H9 (cell line): ENCODE results near the gene BTBD3. TPM values are rescaled to one million over a fixed set of nuclear protein-coding genes. Genes with fewer than 3 reads are reported as not detected.

Experiments
- DNase-seq: peaks from one replicate; pipeline ENCODE4 v3.0.0-alpha.2; 2017
- H2AFZ ChIP-seq: one replicate; pipeline ENCODE4 v1.6.1; 2013; ENCODE audit warnings: mild to moderate bottlenecking, low read length, control low read depth, moderate library complexity
- H2AK5ac ChIP-seq: 2 replicates; pipeline ENCODE4 v1.6.1; 2013; ENCODE audit warnings: low read length, control low read depth, mixed read lengths; ENCODE audit not compliant: insufficient read length
- H2BK120ac ChIP-seq: one replicate; pipeline ENCODE4 v1.6.1; 2013; ENCODE audit warnings: low read depth, mild to moderate bottlenecking, low read length, control low read depth, inconsistent platforms; ENCODE audit not compliant: poor library complexity, severe bottlenecking
- H2BK12ac ChIP-seq: 2 replicates; pipeline ENCODE4 v1.6.1; 2013; ENCODE audit warnings: low read length, control low read depth, mixed read lengths, low read depth; ENCODE audit not compliant: insufficient read length
- H2BK15ac ChIP-seq: 2 replicates; pipeline ENCODE4 v1.6.1; 2013; ENCODE audit warnings: low read depth, low read length, control low read depth
- H2BK20ac ChIP-seq: one replicate; pipeline ENCODE4 v1.6.1; 2013; ENCODE audit warnings: low read depth, mild to moderate bottlenecking, low read length, control low read depth, inconsistent platforms; ENCODE audit not compliant: poor library complexity, severe bottlenecking
- H2BK5ac ChIP-seq: 2 replicates; pipeline ENCODE4 v1.6.1; 2013; ENCODE audit warnings: low read length, control low read depth, mixed read lengths; ENCODE audit not compliant: insufficient read length
- H3K14ac ChIP-seq: 2 replicates; pipeline ENCODE4 v1.6.1; 2013; ENCODE audit warnings: low read length, control low read depth; ENCODE audit not compliant: insufficient read depth
- H3K18ac ChIP-seq: 2 replicates; pipeline ENCODE4 v1.6.1; 2013; ENCODE audit warnings: low read depth, mild to moderate bottlenecking, mixed read lengths, low read length, control low read depth; ENCODE audit not compliant: insufficient read length
- H3K23ac ChIP-seq: 2 replicates; pipeline ENCODE4 v1.6.1; 2013; ENCODE audit warnings: low read length, control low read depth, mixed read lengths, low read depth; ENCODE audit not compliant: insufficient read length
- H3K23me2 ChIP-seq: 2 replicates; pipeline ENCODE4 v1.6.1; 2013; ENCODE audit warnings: low read depth, mild to moderate bottlenecking, mixed read lengths, low read length, control low read depth; ENCODE audit not compliant: insufficient read length, poor library complexity, severe bottlenecking
- H3K27ac ChIP-seq: 2 replicates; pipeline ENCODE4 v1.5.1; 2013; ENCODE audit warnings: low read length, control low read depth, mixed read lengths, low read depth; ENCODE audit not compliant: insufficient read length
- H3K27me3 ChIP-seq: 2 replicates; pipeline ENCODE4 v1.6.1; 2013; ENCODE audit warnings: low read length, control low read depth, inconsistent platforms; ENCODE audit not compliant: insufficient read depth
- H3K4ac ChIP-seq: 2 replicates; pipeline ENCODE4 v1.6.1; 2013; ENCODE audit warnings: low read depth, mild to moderate bottlenecking, control low read depth, inconsistent platforms, low read length, moderate library complexity
- H3K4me1 ChIP-seq: 2 replicates; pipeline ENCODE4 v1.6.1; 2013; ENCODE audit warnings: low read length, control low read depth, inconsistent platforms; ENCODE audit not compliant: insufficient read depth
- H3K4me2 ChIP-seq: 2 replicates; pipeline ENCODE4 v1.6.1; 2013; ENCODE audit warnings: low read length, control low read depth, mixed read lengths; ENCODE audit not compliant: insufficient read length, insufficient read depth
- H3K56ac ChIP-seq: 2 replicates; pipeline ENCODE4 v1.6.1; 2013; ENCODE audit warnings: low read depth, mild to moderate bottlenecking, mixed read lengths, low read length, control low read depth; ENCODE audit not compliant: insufficient read length
- H3K79me1 ChIP-seq: 2 replicates; pipeline ENCODE4 v1.6.1; 2013; ENCODE audit warnings: low read depth, mild to moderate bottlenecking, moderate library complexity, low read length, control low read depth, inconsistent platforms; ENCODE audit not compliant: insufficient read depth, poor library complexity, severe bottlenecking
- H3K79me2 ChIP-seq: 2 replicates; pipeline ENCODE4 v1.6.1; 2013; ENCODE audit warnings: low read length, control low read depth, inconsistent platforms; ENCODE audit not compliant: insufficient read depth
- H3K9ac ChIP-seq: 2 replicates; pipeline ENCODE4 v1.6.1; 2013; ENCODE audit warnings: low read length, control low read depth, mixed read lengths; ENCODE audit not compliant: insufficient read length; ENCODE audit errors: extremely low read depth
- H3K9me3 ChIP-seq: one replicate; pipeline ENCODE4 v1.6.1; 2013; ENCODE audit warnings: low read depth, low read length, inconsistent platforms; ENCODE audit not compliant: control insufficient read depth
- H3T11ph ChIP-seq: one replicate; pipeline ENCODE4 v1.6.1; 2013; ENCODE audit warnings: mild to moderate bottlenecking, low read length, control low read depth, inconsistent platforms
- H4K20me1 ChIP-seq: one replicate; pipeline ENCODE4 v1.6.1; 2013; ENCODE audit not compliant: control insufficient read depth, insufficient read length, insufficient read depth
- H4K5ac ChIP-seq: 2 replicates; pipeline ENCODE4 v1.6.1; 2013; ENCODE audit warnings: low read depth, mild to moderate bottlenecking, mixed read lengths, low read length, control low read depth; ENCODE audit not compliant: insufficient read length
- H4K8ac ChIP-seq: replicated peaks from 2 replicates; pipeline ENCODE4 v1.6.1; 2013; ENCODE audit warnings: low read length, control low read depth, mixed read lengths, low read depth; ENCODE audit not compliant: insufficient read length
- H4K91ac ChIP-seq: 2 replicates; pipeline ENCODE4 v1.6.1; 2013; ENCODE audit warnings: low read depth, mild to moderate bottlenecking, moderate library complexity, mixed read lengths, low read length, control low read depth; ENCODE audit not compliant: insufficient read length
- H3K27ac Mint-ChIP-seq, 3 experiments: 2 replicates in 2 of 3; 3 replicates in 1 of 3; pipeline ENCODE4 v1.8.0; 2020 to 2021; ENCODE audit warnings: mixed read lengths in 3 of 3, mild to moderate bottlenecking in 1 of 3, moderate library complexity in 1 of 3
- H3K27me3 Mint-ChIP-seq: 2 replicates; pipeline ENCODE4 v1.8.0; 2021; ENCODE audit warnings: low read depth, mild to moderate bottlenecking, moderate library complexity, mixed read lengths
- H3K36me3 Mint-ChIP-seq, 3 experiments: 2 replicates in 2 of 3; 3 replicates in 1 of 3; pipeline ENCODE4 v1.8.0; 2020 to 2021; ENCODE audit warnings: low read depth in 3 of 3, mixed read lengths in 3 of 3; ENCODE audit not compliant: insufficient read depth in 1 of 3
- H3K4me1 Mint-ChIP-seq, 2 experiments: 2 replicates each; pipeline ENCODE4 v1.8.0; 2020; ENCODE audit warnings: mixed read lengths in 2 of 2
- H3K4me3 Mint-ChIP-seq, 2 experiments: 2 replicates in 1 of 2; 3 replicates in 1 of 2; pipeline ENCODE4 v1.8.0; 2020 to 2021; ENCODE audit warnings: mild to moderate bottlenecking in 2 of 2, mixed read lengths in 2 of 2, moderate library complexity in 1 of 2
- H3K9me3 Mint-ChIP-seq, 2 experiments: 2 replicates in 1 of 2; 3 replicates in 1 of 2; pipeline ENCODE4 v1.8.0; 2020; ENCODE audit warnings: mild to moderate bottlenecking in 2 of 2, mixed read lengths in 2 of 2, moderate library complexity in 1 of 2
- CTCF ChIP-seq: fragments of 200-600 bp; sonication (generic); conservative IDR thresholded peaks from 3 replicates; pipeline ENCODE4 v1.8.0; 2021; ENCODE audit warnings: antibody characterized with exemption, mild to moderate bottlenecking
- WGBS: extraction: QIAGEN DNeasy Blood & Tissue Kit; methylation state at CpG from one replicate; pipeline ENCODE4 v1.1.7; 2013; ENCODE audit warnings: missing lambda C conversion rate, low lambda C conversion rate, mixed read lengths; ENCODE audit not compliant: insufficient read length; ENCODE audit errors: extremely low coverage; 5-methylcytosine and 5-hydroxymethylcytosine counted together
- total RNA-seq: library from RNA; stranded (reverse); gene quantifications from 2 replicates; pipeline ENCODE4 v1.2.1, GENCODE V29; 2021

The BTBD3 gene
- total RNA-seq, 1 experiment from 2014 or later, result 62.1 TPM

- no peaks in the 10 kb centered on the region for H3K9me3 Mint-ChIP-seq
- H2AK5ac ChIP-seq, result no peak overlapping the region
- H3K4me2 ChIP-seq, result no peak overlapping the region
- no peaks in the 10 kb centered on the region for H3K23me2 ChIP-seq
- H3K27me3 Mint-ChIP-seq, result no peaks in the 10 kb centered on the region
- no peaks in the 10 kb centered on the region for H3K79me2 ChIP-seq
- no peak overlapping the region for H3K27ac Mint-ChIP-seq
- no peak overlapping the region for H4K91ac ChIP-seq
- no peak overlapping the region for H4K8ac ChIP-seq
- H3K4me1 ChIP-seq, result no peaks in the 10 kb centered on the region
- H3K56ac ChIP-seq, result no peak overlapping the region
- no peak overlapping the region for H3K9ac ChIP-seq
- H2AFZ ChIP-seq, result no peak overlapping the region
- H3K23ac ChIP-seq, result no peak overlapping the region
- H3K4me3 Mint-ChIP-seq, result no peak overlapping the region
- no peak overlapping the region for H2BK5ac ChIP-seq
- peaks cover 3% of the 10 kb centered on the region for H4K20me1 ChIP-seq
- H2BK120ac ChIP-seq, result no peak overlapping the region
- H3K36me3 Mint-ChIP-seq, result no peaks in the 10 kb centered on the region
- no peak overlapping the region for H3T11ph ChIP-seq
- no peak overlapping the region for H2BK12ac ChIP-seq
- H3K4ac ChIP-seq, result no peak overlapping the region
- H3K18ac ChIP-seq, result no peak overlapping the region
- H4K5ac ChIP-seq, result no peak overlapping the region
- no peaks in the 10 kb centered on the region for H3K79me1 ChIP-seq
- H3K4me1 Mint-ChIP-seq, result no peaks in the 10 kb centered on the region
- no peak for DNase-seq
- H3K14ac ChIP-seq, result no peak overlapping the region
- WGBS, result no CpG with 5 or more reads among the region's 3 CpGs
- H2BK15ac ChIP-seq, result no peak overlapping the region
- H3K27ac ChIP-seq, result no peak overlapping the region
- H3K27me3 ChIP-seq, result no peaks in the 10 kb centered on the region
- H2BK20ac ChIP-seq, result no peak overlapping the region
- H3K9me3 ChIP-seq, result no peaks in the 10 kb centered on the region
- no peak for TF ChIP-seq CTCF
Measured at GRCh38 chr20:11966186-11966585, 48.5 kb downstream of the BTBD3 start.
